Activated CD8-positive, alpha-beta memory T cell treated with anti-CD3 and anti-CD28 coated beads, Interleukin-2, amount 50 U/mL, for 1 hour (primary cell): ENCODE results near the gene LACRT.

ENCODE experiments used
- DNase-seq: peaks from one replicate; pipeline ENCODE4 v3.0.0-alpha.2; 2020; ENCODE audit errors: extremely low read depth

Gene LACRT

GRCh38 chr12:54602661-54603060, 32.0 kb downstream of the LACRT start:
- no peak for DNase-seq

GRCh38 chr12:54601841-54602240, 32.9 kb downstream of the LACRT start:
- DNase-seq, result no peak

DNA sequence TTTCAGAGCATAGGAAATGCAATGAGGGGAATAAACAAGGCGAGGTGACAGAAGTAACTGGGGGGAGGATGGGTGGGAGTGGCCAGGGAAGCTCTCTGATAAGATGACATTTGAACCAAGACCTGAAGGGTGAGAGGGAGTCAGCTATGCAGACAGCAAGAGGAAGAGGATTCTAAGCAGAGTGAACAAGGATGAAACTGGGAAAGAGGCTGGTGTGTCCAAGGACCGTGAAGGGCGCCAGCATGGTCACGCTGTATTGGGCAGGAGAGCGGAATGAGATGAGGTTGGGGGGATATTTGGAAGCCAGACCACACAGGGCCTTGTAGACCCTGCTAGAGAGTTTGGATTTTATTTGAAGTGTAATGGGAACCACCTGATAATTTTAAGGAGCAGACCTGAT, 35.7 kb downstream of the LACRT start:
- no peak for DNase-seq

- DNase-seq, result no peak
Observed at GRCh38 chr12:54596526-54596946, 38.2 kb downstream of the LACRT start.

DNA sequence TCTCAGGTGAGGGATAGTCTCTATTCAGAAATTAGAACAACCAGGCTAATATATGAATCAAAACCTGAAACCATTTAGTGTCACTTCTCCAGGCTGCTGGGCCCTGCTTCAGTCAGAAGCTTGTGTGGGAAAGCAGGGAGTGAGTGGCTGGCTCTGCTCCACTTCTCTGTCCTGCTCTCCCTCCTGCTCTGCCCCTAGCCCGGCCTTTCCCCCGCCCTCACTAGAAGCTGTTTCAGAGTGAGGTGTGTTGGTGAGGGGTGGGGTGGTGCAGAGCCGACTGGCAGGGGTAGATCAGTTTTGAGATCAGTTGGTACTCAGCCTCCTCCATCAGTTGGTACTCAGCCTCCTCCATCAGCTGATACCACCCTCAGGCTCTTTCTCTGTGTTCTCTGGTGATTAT, 39.2 kb downstream of the LACRT start:
- DNase-seq, result no peak

DNA sequence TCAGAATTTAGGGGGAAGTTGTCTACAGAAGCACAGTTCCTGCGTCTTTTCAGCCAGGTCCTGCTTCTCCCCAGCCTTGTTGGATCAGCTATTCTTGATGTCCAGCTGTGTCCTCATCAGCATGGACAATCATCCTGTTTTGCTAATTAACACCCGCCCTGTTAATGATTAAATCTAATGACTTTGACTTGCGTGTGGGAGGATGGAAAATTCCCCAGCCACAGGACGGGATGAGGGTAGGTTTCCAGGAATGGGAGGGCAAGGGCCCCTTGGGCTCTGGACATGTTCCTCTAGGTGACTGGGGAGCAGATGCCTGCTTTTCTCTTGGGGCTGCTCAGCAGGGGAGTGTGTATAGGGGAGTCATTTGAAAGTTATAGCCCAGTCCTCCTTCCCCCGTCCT, 41.0 kb downstream of the LACRT start:
- no peak for DNase-seq

DNA sequence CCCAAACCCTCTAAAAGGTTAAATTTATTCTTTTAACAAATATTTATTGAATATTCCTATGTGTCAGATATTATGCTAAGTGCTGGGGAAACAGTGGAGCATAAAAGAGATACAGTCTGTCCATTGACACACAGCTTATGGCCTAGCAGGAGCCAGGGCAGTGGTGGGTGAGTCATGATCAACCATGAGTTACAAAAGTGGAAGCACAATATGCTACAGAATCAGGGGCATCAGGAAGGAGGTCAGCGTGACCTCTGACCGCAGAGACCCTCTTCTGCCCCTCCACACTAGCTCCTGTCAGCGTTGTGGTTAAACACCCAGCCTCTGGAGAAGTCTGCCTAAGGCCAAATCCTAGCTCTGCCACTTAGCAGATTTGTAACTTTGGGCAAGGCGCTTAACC, 41.6 kb downstream of the LACRT start:
- no peak for DNase-seq

GRCh38 chr12:54592316-54592715, 42.4 kb downstream of the LACRT start:
- no peak for DNase-seq

DNA sequence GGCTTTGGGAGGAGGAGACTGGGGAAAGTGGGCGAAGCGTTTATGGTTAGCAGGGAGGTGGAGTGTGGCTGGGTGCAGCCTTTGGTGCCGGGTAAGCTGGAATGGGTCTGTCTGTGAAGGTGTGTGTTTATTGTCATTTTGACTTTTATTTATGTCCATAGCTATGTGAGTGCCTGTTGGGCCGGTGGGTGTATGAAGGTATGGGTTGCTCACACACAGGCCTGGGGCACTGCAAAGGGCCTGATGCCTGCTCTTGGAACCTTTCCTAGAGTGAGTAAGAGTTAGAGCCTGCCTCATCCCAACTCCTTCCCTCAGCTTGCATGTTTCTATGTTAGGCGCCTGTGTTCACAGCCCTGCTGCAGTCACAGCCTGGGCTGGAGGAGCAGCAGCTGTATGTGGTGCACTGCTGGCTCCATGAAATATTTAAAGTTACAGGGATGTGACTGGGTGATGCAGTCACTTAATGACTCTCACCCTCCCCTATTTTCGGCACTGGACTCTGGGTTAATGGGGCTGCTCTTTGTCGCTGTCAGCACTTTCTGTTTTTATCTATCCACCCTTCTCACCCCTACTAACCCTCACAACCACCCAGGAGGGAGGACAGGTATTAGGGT, 43.6 kb downstream of the LACRT start:
- DNase-seq, result no peak

- DNase-seq, result no peak
Observed at GRCh38 chr12:54589964-54590363, 44.7 kb downstream of the LACRT start.

DNA sequence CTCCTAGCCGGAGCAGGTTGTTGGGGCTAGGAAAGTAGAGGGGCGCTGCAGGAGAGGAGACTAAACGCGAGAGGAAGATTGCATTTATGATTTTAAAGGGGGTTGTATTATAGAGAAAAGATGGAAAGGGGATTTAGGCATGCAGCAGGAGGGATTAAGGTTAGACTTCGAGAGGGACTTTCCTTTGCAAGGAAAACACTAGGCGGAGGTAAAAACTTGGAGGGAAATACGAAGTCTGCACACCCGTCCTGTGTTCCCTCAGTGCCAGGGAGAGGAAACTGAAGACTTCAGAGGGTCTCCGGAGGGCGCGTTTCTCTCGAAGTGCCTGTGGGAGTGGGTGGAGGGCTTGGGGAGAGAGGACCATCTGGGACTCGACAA, 45.8 kb downstream of the LACRT start:
- DNase-seq, result no peak

- no peak for DNase-seq
Observed at GRCh38 chr12:54588110-54588889, 46.4 kb downstream of the LACRT start, which contains the start of gene PPP1R1A. Gene PPP1R1A, minus strand, starts transcription at chr12:54588659. Its CDS starts 171 bp downstream, at chr12:54588488.

DNA sequence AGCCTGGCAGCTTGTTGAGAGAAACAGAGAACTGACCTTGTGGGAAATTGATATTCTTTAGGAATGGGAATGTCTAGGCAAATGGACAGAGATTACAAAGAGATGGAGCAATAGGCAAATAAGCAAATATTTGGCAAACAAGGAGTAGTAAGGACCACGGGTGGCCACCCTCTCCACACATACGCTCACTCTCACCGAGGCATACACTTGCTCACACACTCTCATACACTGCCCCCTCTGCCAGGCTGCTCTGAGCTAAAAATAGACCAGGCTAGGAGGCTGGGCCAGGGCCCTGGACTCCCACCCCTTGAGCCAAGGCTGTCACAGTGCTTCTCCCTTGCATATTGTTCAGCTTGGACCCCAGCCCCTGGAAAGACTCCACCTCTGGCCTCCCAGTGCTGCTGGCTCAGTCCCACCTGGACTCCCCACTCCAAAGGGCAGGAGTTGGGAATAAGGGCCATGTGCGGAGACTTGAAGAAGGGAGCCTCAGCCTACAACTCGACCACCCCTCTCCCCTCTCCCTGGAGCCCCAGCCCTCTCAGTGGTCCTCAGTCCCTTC, 47.3 kb downstream of the LACRT start:
- DNase-seq, result no peak

- no peak for DNase-seq
Observed at GRCh38 chr12:54586620-54587019, 48.1 kb downstream of the LACRT start.

GRCh38 chr12:54585243-54585642, 49.5 kb downstream of the LACRT start:
- no peak for DNase-seq

GRCh38 chr12:54584128-54584527, 50.6 kb downstream of the LACRT start:
- DNase-seq, result no peak

DNA sequence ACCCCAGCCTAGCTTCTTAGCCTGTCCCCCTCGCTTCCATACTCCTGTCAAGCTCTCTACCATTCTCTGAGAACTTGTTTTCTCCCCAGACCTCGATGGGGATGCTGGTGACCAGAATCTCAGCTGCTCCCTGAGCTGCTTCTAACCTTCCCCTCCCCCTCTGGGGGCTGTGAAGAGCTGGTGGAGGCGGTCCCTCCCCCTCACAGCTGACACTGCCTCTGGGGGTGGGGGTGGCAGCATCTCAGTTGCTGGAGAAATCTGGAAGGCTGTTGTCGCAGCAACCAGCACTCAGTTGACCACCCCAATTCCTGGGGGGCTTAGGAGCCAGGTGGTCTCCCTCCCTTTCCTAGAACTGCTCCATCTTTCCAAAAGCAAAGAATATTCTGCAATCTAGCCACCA, 51.0 kb downstream of the LACRT start:
- no peak for DNase-seq

- DNase-seq, result no peak
Observed at GRCh38 chr12:54581412-54581811, 53.3 kb downstream of the LACRT start.
